ENCODE data around the gene VTI1A. TPM values are rescaled to one million over a fixed set of nuclear protein-coding genes. Genes with fewer than 3 reads are reported as not detected.

VTI1A gene
- total and polyA plus RNA-seq, 7 donors = 9.9 to 31.5 (median 20.1) TPM

- 95 to 98% (median 97%) methylated on average over 6 of the region's 6 CpGs for WGBS, 3 donors
- intact Hi-C loops (cut with DNase I) = no loop called here
These were observed 358.7 kb downstream of the VTI1A start for GRCh38 chr10:112805701-112806100.

GRCh38 chr10:112807013-112807412 lies 360.0 kb downstream of the VTI1A start:
- Histone ChIP-seq H3K4me1 (no peaks in the 10 kb centered on the region), H3K4me3 (no peak overlapping the region), H3K9me3 (no peaks in the 10 kb centered on the region), H3K36me3 (ENCODE audit: insufficient read depth in 1 of 2, low read depth in 1 of 2) (no peaks in the 10 kb centered on the region), H3K27ac (no peak overlapping the region), H3K27me3 (ENCODE audit: insufficient read depth in 3 of 3, low read length in 2 of 3) (no peaks in the 10 kb centered on the region)
- DNase-seq = no peak
- intact Hi-C loops (cut with DNase I) = no loop called here
- TF ChIP-seq CTCF (IDR thresholded peaks at IDR 0.05) = no peak
- no peak for ATAC-seq
- WGBS, 3 donors = 97 to 98% (median 97%) methylated on average over 8 of the region's 8 CpGs

More at GRCh38 chr10:112805701-112806100, 358.7 kb downstream of the VTI1A start:
- H3K4me1 ChIP-seq = no peaks in the 10 kb centered on the region
- DNase-seq (no peak), ATAC-seq (no peak)
- no peaks in the 10 kb centered on the region for H3K36me3 ChIP-seq (ENCODE audit: insufficient read depth in 1 of 2, low read depth in 1 of 2)
- no peak overlapping the region for H3K27ac ChIP-seq
- TF ChIP-seq CTCF (IDR thresholded peaks at IDR 0.05) = no peak
- H3K9me3 ChIP-seq = no peaks in the 10 kb centered on the region
- no peak overlapping the region for H3K4me3 ChIP-seq
- H3K27me3 ChIP-seq (ENCODE audit: insufficient read depth in 3 of 3, low read length in 2 of 3) = no peaks in the 10 kb centered on the region

GRCh38 chr10:112809736-112810135 lies 362.7 kb downstream of the VTI1A start:
- intact Hi-C loops (cut with DNase I) = no loop called here
- ATAC-seq = no peak
- no peak overlapping the region for H3K4me3 ChIP-seq
- no peak for DNase-seq
- H3K4me1 ChIP-seq = no peaks in the 10 kb centered on the region
- H3K27ac ChIP-seq = no peak overlapping the region
- 98% methylated on average over 4 of the region's 4 CpGs for WGBS, 3 donors
- H3K36me3 ChIP-seq (ENCODE audit: insufficient read depth in 1 of 2, low read depth in 1 of 2) = no peaks in the 10 kb centered on the region
- no peak for TF ChIP-seq CTCF (IDR thresholded peaks at IDR 0.05)
- H3K27me3 ChIP-seq (ENCODE audit: insufficient read depth in 3 of 3, low read length in 2 of 3) = no peaks in the 10 kb centered on the region
- no peaks in the 10 kb centered on the region for H3K9me3 ChIP-seq

GRCh38 chr10:112810711-112811151 lies 363.7 kb downstream of the VTI1A start:
- ATAC-seq (no peak), DNase-seq (no peak)
- Histone ChIP-seq H3K4me1 (no peaks in the 10 kb centered on the region), H3K4me3 (no peak overlapping the region), H3K9me3 (no peaks in the 10 kb centered on the region), H3K27ac (no peak overlapping the region), H3K36me3 (ENCODE audit: insufficient read depth in 1 of 2, low read depth in 1 of 2) (peaks cover 0 to 3% of the 10 kb centered on the region in 2 donors), H3K27me3 (ENCODE audit: insufficient read depth in 3 of 3, low read length in 2 of 3) (no peaks in the 10 kb centered on the region)
- intact Hi-C loops (cut with DNase I) = no loop called here
- WGBS, 3 donors = 88 to 91% (median 90%) methylated on average over 10 of the region's 10 CpGs
- no peak for TF ChIP-seq CTCF (IDR thresholded peaks at IDR 0.05)
